Measurements from ENCODE around the gene ADAMTS8. TPM values are rescaled to one million over a fixed set of nuclear protein-coding genes. Genes with fewer than 3 reads are reported as not detected.

The ADAMTS8 gene
- polyA plus RNA-seq, 1 experiment, result 17.6 TPM

GRCh38 chr11:130475426-130476053, 47.1 kb upstream of the ADAMTS8 start:
- POLR2A ChIA-PET, result no interaction called here
- no peak overlapping the region for H3K27ac ChIP-seq (ENCODE audit: low read depth, low read length)
- TF ChIP-seq CTCF (IDR thresholded peaks at IDR 0.05; ENCODE audit: low read depth, low read length), result no peak
- no peaks in the 10 kb centered on the region for H3K27me3 ChIP-seq (ENCODE audit: control insufficient read depth, insufficient read depth, low read length)
- H3K9me3 ChIP-seq (ENCODE audit: control insufficient read depth, insufficient read depth, low read length), result no peaks in the 10 kb centered on the region; the same call in 1 of the 2 replicates
- H3K4me3 ChIP-seq (ENCODE audit: low read depth, low read length), result no peak overlapping the region
- CTCF ChIA-PET, result no interaction called here
- DNase-seq (ENCODE audit: low read depth, low spot score), result no peak

GRCh38 chr11:130474637-130475400, 46.4 kb upstream of the ADAMTS8 start:
- Histone ChIP-seq H3K27me3 (ENCODE audit: control insufficient read depth, insufficient read depth, low read length) (no peaks in the 10 kb centered on the region), H3K27ac (ENCODE audit: low read depth, low read length) (no peak overlapping the region), H3K4me3 (ENCODE audit: low read depth, low read length) (no peak overlapping the region), H3K9me3 (ENCODE audit: control insufficient read depth, insufficient read depth, low read length) (no peaks in the 10 kb centered on the region; the same call in 1 of the 2 replicates)
- ChIA-PET CTCF (no interaction called here), POLR2A (interaction anchor here (0.7 kb wide), 1 partner anchor 502 kb away, joined by 3 read pairs; no protein-coding TSS in a partner anchor)
- no peak for DNase-seq (ENCODE audit: low read depth, low spot score)
- TF ChIP-seq CTCF (IDR thresholded peaks at IDR 0.05; ENCODE audit: low read depth, low read length), result no peak

- CTCF ChIA-PET, result no interaction called here
- no peak for TF ChIP-seq CTCF (IDR thresholded peaks at IDR 0.05; ENCODE audit: low read depth, low read length)
- POLR2A ChIA-PET, result no interaction called here
- Histone ChIP-seq H3K4me3 (ENCODE audit: low read depth, low read length) (no peak overlapping the region), H3K9me3 (ENCODE audit: control insufficient read depth, insufficient read depth, low read length) (no peaks in the 10 kb centered on the region; the same call in 1 of the 2 replicates), H3K27me3 (ENCODE audit: control insufficient read depth, insufficient read depth, low read length) (no peaks in the 10 kb centered on the region), H3K27ac (ENCODE audit: low read depth, low read length) (no peak overlapping the region)
- DNase-seq (ENCODE audit: low read depth, low spot score), result no peak
These were observed 45.5 kb upstream of the ADAMTS8 start for GRCh38 chr11:130473795-130474377.

- no peak for TF ChIP-seq CTCF (IDR thresholded peaks at IDR 0.05; ENCODE audit: low read depth, low read length)
- Histone ChIP-seq H3K9me3 (ENCODE audit: control insufficient read depth, insufficient read depth, low read length) (no peaks in the 10 kb centered on the region; the same call in 1 of the 2 replicates), H3K27me3 (ENCODE audit: control insufficient read depth, insufficient read depth, low read length) (no peaks in the 10 kb centered on the region), H3K4me3 (ENCODE audit: low read depth, low read length) (no peak overlapping the region), H3K27ac (ENCODE audit: low read depth, low read length) (no peak overlapping the region)
- ChIA-PET POLR2A (no interaction called here), CTCF (no interaction called here)
- no peak for DNase-seq (ENCODE audit: low read depth, low spot score)
These were observed 44.8 kb upstream of the ADAMTS8 start for GRCh38 chr11:130473056-130473794.
